GM11168 (cell line): ENCODE data around the gene ATP6V0B.

Experiments used
- in situ Hi-C: fragments of 300-500 bp; cut with MboI; formaldehyde crosslinking; loops from one replicate; pipeline ENCODE4 v1.12.0; 2022; ENCODE audit warnings: low sequenced_read_pairs; ENCODE audit not compliant: unreplicated experiment

The ATP6V0B gene

DNA sequence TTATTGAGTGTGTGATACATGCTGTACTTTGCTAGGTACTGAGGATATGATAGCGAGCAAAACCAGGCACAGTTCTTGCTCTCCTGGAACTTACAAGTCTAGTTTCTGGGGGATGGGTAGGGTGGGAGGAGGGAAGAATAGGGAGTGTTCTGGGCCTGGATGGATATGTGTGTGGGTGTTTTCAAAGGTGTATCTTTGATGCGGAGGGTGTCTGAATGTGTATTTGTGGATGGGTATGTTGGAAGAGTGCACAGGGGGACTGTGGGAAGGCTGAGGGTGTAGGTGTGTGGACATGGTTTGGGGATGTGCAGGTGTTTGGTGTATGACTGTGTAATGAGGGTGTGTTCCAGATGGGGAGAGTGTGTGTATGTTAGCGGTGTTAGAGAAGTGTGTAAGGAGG, 9.4 kb upstream of the ATP6V0B start:
- in situ Hi-C loops: no loop called here

DNA sequence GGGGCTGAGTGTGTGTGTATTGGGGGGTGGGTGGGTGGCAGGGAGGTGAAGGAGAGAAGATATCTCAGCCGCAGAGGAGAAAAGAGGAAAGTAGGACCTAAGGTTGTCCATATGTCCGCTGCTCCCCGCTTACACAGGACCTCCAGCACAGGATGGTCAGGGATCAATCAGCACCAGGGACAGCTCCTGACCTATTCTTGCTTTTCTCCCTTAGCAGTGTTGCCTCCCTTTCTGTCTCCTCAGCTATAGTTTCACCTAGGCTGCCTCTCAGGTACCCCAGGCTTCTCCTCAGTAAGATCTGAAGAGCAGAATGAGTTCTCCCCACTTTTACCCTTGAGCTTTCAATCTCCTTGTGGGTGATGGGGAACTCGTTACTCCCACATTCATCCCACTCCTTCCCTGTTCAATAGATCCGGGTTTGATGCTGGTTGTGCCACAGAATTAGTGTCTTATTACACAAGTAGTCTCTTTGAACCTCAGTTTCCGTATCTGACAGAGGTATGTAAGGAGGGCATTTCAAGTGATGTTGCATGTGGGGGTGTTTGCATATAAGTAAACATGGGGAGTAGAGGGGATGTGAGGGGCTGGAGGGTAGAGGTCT, 6.3 kb upstream of the ATP6V0B start:
- in situ Hi-C loops: no loop called here

DNA sequence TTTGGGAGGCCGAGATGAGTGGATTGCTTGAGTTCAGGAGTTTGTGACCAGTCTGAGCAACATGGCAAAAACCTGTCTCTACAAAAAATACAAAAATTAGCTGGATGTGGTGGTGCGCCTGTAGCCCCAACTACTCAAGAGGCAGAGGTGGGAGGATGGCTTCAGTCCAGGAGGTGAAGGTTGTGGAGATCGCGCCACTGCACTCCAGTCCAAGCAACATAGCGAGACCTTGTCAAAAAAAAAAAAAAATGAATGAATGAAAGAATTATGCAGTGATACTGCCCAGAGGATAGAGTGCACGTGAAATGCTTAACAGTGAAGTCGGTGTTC, 5.4 kb upstream of the ATP6V0B start:
- in situ Hi-C loops: no loop called here

DNA sequence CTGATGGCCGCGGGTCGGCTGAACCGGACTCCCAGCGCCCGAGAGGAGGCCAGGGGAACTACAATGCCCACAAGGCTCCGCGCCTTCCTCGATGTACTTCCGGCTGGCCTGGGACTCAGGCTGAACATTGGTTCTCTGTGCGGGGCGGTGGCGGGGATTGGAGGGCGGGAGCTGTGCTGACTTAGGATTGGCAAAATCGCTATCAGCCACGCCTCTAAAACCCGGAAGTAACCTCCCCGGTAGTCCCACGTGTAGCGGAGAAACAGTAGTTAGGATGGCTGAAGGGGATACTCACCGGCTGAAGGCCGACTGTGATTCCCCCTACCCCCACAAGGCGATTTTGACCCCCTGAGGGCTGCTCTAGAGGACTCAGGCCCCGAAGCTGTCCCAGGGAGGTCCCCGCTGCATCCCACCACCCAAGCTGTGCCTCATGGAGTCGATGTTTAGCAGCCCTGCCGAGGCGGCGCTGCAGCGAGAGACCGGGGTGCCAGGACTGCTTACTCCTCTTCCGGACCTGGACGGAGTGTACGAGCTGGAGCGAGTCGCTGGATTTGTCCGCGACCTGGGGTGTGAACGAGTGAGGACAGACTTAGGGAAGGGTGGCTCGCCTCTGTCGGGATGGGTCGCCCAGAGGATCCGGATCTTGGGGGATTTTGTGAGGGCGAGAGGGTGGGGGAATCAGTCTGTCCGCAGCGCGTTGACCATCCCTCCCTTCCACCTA, 4.9 kb upstream of the ATP6V0B start, which contains the start of gene DPH2:
DPH2 (plus strand) TSS at position 265 of the 721 bp plus-strand sequence; CDS start at position 431, 166 bp downstream.
- in situ Hi-C loops: no loop called here

DNA sequence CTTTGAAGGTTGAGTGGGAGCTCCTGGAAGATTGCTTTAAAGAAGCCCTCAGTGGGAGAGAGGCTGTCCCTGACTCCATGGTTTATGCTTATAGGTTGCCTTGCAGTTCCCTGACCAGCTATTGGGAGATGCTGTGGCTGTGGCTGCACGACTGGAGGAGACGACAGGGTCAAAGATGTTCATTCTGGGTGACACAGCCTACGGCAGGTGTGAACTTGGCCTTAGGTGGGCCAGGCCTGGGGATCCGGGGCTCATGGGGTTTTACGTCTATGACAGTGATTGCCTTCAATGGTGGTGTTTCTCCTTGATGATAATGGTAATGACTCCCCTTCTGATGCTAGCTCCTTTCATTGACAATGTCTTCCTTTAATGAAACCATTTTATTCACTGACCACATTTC, 4.3 kb upstream of the ATP6V0B start:
- in situ Hi-C loops: no loop called here

DNA sequence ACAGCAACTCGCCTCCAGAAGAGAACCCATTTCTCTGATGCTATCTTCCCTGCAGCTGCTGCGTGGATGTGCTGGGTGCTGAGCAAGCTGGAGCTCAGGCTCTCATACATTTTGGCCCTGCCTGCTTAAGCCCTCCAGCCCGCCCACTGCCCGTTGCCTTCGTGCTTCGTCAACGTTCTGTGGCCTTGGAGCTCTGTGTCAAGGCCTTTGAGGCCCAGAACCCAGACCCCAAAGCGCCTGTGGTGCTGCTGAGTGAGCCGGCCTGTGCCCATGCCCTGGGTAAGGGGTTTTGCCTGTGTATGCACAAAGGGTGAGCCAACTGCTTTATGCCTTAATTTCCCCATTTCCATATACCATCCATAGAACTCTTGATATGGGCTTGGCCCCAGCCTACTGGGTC, 3.8 kb upstream of the ATP6V0B start:
- in situ Hi-C loops: no loop called here

DNA sequence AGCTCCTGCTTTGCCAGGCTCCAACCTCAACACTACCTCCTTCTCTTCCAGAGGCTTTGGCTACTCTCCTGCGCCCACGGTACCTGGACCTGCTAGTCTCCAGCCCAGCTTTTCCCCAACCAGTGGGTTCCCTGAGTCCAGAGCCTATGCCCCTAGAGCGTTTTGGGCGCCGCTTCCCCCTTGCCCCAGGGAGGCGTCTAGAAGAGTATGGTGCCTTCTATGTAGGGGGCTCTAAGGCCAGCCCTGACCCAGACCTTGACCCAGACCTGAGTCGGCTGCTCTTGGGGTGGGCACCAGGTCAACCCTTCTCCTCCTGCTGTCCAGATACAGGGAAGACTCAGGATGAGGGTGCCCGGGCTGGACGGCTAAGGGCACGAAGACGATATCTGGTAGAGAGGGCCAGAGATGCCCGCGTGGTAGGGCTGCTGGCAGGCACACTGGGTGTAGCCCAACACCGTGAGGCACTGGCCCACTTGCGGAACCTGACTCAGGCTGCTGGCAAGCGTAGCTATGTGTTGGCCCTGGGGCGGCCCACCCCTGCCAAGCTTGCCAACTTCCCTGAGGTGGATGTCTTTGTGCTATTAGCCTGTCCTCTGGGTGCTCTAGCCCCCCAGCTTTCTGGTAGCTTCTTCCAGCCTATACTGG, 3.3 kb upstream of the ATP6V0B start:
- in situ Hi-C loops: no loop called here

DNA sequence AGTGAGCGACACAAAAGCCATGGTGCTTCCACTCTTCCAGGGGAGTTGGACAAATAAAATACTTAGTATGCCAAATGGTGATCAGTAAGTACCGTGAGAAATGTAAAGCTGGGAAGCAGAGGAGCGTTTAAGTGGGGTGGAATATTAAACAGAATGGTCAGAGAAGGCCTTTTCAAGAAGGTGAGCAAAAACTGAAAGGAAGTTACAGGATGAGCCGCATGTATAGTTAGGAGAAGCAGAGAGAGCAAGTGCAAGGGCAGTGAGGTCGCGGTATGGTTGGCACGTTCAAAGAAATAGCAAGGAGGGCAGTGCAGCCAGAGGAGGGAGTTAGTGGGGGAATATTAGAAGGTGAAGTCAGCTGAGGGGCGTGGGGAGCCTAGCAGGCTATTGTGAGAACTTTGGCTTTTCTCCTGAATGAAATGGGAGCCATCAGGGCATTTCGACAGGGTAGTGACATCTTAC, 748 bp upstream of the ATP6V0B start:
- in situ Hi-C loops: no loop called here

DNA sequence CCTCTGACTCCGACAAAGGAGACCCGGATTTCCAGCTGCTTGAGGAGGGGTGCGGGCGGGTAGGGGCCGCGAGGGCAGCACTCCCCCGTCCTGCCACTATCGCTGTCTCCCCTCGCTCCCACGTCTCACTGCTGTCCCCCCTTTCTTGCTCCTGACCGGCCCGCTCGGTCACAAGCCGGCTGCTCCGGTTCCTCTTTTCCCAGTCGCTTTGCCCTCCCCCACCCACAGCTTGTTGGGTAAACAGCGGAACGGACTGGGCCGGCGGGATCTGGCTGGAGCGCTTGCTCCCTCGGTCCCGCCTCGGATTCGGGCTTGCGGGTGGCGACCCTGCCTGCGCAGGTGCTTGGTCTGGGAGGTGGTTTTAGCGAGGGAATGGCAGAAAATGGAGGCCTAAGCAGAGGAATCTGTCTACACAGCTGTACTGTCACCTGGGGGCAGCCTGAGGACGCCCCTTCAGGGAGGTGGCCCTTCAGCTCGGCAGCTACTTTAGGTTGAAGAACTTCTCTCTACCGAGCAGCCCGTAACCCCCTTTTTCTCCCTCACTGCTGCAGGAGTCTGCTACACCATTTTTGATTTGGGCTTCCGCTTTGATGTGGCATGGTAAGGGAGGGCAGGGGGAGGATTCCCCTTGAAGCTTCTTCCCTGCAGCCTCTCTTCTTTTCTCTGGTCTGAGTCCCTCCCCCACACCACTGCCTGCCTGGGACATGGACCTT, 645 bp downstream of the ATP6V0B start:
- in situ Hi-C loops: no loop called here

DNA sequence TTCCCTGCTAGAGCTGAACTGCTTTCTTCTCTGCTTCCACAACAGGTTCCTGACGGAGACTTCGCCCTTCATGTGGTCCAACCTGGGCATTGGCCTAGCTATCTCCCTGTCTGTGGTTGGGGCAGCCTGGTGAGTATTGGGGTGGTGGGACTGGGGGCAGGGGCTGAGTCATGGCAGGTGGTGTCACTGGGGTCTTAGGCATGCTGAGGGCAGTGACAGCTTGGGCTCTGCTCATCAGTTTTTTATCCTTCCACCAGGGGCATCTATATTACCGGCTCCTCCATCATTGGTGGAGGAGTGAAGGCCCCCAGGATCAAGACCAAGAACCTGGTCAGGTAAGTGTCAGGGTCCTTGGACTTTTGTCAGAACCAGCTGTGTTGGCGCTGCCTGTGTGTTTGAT, 1.3 kb downstream of the ATP6V0B start:
- in situ Hi-C loops: no loop called here

DNA sequence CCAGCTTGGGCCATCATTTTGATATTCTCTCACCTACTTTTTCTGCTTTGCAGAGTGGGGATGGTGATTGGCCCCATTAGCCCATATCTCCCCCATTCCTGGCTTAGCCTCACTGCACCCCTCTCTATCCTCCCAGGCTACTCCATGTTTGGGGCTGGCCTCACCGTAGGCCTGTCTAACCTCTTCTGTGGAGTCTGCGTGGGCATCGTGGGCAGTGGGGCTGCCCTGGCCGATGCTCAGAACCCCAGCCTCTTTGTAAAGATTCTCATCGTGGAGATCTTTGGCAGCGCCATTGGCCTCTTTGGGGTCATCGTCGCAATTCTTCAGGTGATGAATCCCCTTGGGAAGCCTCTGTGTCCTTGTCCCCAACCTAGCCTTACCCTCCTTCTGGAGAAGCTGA, 2.1 kb downstream of the ATP6V0B start:
- in situ Hi-C loops: no loop called here

DNA sequence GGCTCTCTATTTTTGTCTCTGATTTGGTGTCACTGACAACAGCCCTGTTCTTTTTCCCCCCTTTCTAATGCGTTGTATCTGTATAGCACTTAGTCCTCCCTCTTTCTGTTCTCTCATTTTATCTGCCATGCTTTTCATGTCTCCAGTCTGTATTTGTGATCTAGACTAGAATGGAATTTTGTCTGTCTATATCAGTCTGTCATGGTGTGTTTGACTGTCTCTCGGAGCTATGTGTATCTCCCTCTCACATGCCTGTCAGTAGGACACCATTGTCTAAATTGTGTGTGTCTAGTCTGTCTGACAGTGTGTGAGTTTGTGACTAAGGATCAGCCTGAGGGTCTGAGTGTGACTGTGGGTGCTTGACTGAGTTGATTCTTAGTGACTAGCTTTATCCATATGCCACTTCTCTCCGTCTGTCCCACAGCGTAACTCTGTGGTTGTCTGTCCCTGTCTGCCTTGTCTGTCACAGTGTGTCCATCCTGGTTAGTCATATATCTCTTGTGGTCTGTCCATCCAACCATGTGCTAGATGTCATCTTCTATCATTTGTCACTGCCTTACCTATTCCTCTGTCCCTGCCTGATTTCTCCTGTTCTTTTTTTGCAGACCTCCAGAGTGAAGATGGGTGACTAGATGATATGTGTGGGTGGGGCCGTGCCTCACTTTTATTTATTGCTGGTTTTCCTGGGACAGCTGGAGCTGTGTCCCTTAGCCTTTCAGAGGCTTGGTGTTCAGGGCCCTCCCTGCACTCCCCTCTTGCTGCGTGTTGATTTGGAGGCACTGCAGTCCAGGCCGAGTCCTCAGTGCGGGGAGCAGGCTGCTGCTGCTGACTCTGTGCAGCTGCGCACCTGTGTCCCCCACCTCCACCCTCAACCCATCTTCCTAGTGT, 2.9 kb downstream of the ATP6V0B start:
- in situ Hi-C loops: no loop called here

DNA sequence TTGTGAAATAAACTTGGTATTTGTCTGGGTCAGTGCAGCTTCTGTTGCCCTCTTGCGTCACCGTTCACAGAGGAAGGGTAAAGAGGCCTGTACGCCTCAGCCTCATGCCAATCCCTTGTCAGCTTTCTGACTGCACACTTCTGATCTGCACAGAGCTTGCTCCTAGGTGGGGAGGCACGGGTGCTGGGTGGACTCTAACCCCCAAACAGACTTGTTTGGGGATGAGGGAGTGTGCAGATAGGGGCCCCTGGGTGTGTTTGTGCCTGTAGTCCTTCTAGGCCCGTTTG, 3.4 kb downstream of the ATP6V0B start:
- in situ Hi-C loops: no loop called here

DNA sequence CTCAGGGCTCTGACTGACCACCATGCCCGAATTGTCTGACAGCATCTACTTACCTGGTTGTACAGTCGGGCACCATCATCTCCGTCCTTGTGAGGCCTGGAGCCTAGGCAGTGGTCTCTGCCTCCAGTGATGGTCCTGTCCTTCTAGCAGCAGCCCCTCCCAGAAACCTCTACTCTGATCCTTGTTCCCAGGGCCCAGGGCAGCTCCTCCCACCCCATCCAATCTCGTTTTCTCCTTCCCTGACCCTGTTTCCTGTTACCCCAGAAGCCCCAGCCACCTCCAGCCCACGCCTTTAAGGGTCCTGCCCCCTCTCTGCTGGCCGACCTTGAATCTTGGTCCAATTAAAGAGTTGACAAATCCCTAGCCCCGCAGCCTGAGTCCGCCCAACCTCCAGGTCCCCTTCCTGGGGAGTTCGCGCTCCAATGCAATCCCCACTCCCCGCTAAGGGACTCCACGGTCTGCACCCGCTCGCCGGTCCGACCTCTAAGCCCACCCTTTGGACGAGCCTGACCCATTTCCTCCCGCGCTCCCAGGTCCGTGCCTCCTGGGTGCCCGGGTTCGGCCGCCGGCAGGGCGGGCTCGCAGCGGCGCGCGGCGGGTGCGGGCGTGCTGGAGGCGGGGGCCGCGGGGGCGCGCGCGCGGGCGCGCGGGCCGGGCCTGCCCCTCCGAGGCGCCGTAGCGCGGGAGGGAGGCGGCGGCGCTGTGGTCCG, 3.9 kb downstream of the ATP6V0B start, which contains the start of gene B4GALT2:
B4GALT2 (plus strand) TSS at position 660 of the 710 bp plus-strand sequence. CDS start 1,951 bp downstream, outside the sequence.
- in situ Hi-C loops: no loop called here

DNA sequence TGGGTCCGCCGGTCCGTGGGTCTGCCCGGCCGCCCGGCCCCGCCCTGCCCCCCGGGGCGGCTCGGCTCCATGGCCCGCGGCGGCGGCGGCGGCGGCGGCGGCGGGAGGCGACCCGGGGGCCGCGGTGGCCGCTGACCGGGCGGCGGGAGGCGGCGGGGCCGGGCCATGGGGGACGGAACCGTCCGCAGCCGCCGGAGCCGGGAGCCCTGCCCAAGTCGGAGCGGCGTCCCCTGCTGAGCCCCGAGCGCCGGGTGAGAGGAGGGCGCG, 4.4 kb downstream of the ATP6V0B start:
- in situ Hi-C loops: no loop called here

DNA sequence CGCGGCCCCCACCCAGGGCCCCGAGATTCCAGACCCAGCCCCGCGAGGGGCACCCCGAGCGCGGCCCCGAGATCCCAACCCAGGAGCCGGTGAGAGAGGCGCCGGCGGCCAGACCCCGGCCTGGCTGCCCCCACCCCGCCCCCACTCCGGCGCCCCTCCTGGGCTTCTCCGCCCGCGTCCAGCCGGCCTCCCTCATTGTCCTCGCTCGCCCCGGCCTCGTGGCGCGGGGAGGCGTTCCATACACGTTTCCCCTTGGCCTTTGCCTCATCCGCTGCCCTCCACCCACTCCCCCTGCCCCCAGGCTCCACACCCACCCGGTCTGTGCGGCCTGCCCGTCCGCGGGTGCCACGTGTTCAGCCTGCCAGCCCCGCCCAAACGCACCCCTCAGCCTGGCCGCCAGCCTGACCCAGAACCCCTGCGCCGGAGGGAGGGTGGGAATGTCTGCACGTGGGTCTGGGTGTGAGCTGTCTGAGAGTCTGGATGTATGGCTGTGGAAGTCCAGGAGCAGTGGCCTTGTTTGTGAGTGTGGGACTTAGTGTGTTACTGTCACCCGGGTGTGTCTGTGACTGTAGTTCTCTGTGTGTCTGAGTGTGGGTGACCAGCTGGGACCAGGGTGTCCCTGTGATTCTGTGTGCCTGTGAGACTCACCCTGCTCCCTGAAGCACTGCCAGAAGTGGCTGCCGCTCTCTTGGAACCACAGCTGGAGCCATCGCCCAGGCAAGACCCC, 4.9 kb downstream of the ATP6V0B start:
- in situ Hi-C loops: no loop called here

DNA sequence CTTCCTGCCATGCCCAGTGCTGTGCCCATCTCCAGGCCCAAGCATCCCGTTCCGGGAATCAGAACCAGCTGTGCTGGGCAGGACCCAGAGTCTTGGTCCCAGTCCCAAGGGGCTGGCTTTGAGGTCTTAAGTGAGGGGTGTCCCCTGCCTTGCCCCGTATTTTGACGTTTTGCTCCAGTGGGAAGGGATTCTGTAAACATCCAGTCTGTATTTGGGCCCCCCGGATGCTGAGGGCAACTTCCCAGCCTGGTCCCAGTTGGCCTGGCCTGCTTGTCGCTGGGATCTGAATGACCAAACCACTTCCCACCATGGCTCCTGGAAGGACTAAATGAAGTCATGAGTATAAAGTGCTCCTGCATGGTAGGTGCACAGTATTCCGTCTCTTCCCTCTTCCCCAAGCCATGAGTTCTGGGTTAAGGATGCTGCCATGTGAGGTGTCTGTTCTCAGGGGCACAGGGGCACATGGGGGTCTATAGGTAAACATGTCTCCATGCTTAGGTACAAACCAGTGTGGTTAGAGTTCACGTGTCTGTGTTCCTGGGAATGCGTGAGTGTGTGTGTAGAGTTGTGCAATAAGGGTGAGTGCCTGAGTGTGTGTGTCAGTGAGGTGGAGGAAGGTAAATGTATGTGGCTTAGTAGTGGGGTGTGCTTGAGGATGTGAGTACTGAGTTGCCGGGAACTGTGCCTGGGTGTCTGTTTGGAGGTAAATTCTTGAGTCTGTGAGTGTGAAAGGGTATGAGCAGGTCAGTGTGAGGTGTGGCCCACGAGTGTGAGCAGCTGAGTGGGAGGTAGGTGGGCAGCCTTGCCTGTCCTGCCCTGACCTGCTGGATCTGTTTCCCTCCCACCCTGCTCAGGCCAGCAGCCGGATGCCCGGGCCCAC, 5.7 kb downstream of the ATP6V0B start:
- in situ Hi-C loops: no loop called here

DNA sequence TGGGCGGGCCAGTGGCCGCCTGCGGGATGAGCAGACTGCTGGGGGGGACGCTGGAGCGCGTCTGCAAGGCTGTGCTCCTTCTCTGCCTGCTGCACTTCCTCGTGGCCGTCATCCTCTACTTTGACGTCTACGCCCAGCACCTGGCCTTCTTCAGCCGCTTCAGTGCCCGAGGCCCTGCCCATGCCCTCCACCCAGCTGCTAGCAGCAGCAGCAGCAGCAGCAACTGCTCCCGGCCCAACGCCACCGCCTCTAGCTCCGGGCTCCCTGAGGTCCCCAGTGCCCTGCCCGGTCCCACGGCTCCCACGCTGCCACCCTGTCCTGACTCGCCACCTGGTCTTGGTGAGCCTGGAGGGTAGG, 6.4 kb downstream of the ATP6V0B start:
- in situ Hi-C loops: no loop called here
